GM18909 (cell line): ENCODE results near the gene TRIM73.
"Not testable (repeated sequence)": the region's sequence is repeated elsewhere in the genome, so short reads cannot be mapped to it uniquely, and the experiment has no call there.

Experiments
- ATAC-seq: cut with Tn5 transposase; IDR thresholded peaks from one replicate; pipeline ENCODE4 v1.9.1; 2021; ENCODE audit warnings: mild to moderate bottlenecking; ENCODE audit not compliant: unreplicated experiment, poor library complexity

Gene TRIM73

GRCh38 chr7:75414708-75415427 is 19.4 kb downstream of the TRIM73 start:
- not testable (repeated sequence) for ATAC-seq

GRCh38 chr7:75415428-75415817 is 20.0 kb downstream of the TRIM73 start:
- ATAC-seq: not testable (repeated sequence)

- ATAC-seq: not testable (repeated sequence)
Measured at GRCh38 chr7:75415829-75416373, 20.5 kb downstream of the TRIM73 start.

- not testable (repeated sequence) for ATAC-seq
Measured at GRCh38 chr7:75416787-75417186, 21.4 kb downstream of the TRIM73 start.

- ATAC-seq: not testable (repeated sequence)
Measured at GRCh38 chr7:75418292-75418858, 22.9 kb downstream of the TRIM73 start.

GRCh38 chr7:75419210-75419609 is 23.8 kb downstream of the TRIM73 start:
- ATAC-seq: not testable (repeated sequence)

- ATAC-seq: not testable (repeated sequence)
Measured at GRCh38 chr7:75419693-75420092, 24.3 kb downstream of the TRIM73 start.

GRCh38 chr7:75420152-75420551 is 24.7 kb downstream of the TRIM73 start:
- not testable (repeated sequence) for ATAC-seq

GRCh38 chr7:75421798-75422710 is 26.6 kb downstream of the TRIM73 start:
- ATAC-seq: not testable (repeated sequence)

- not testable (repeated sequence) for ATAC-seq
Measured at GRCh38 chr7:75423481-75423880, 28.1 kb downstream of the TRIM73 start.

- not testable (repeated sequence) for ATAC-seq
Measured at GRCh38 chr7:75439000-75439399, 43.6 kb downstream of the TRIM73 start.

GRCh38 chr7:75442101-75442464 is 46.7 kb downstream of the TRIM73 start:
- ATAC-seq: peak; percentile 51

- ATAC-seq: peak; percentile 90
Measured at GRCh38 chr7:75442465-75443111, 47.2 kb downstream of the TRIM73 start.

GRCh38 chr7:75449946-75450345 is 54.5 kb downstream of the TRIM73 start:
- ATAC-seq: not testable (repeated sequence)

- peak; percentile 90 for ATAC-seq
Measured at GRCh38 chr7:75452494-75452955, 57.1 kb downstream of the TRIM73 start.
